Panc1 (cell line): ENCODE measurements around the gene ARL8A. TPM values are rescaled to one million over a fixed set of nuclear protein-coding genes. Genes with fewer than 3 reads are reported as not detected.

Source experiments
- ATAC-seq: fragments of 200-7000 bp; cut with Tn5 transposase; 2 replicates; pipeline ENCODE4 v1.9.1; 2020; ENCODE audit warnings: mild to moderate bottlenecking, moderate library complexity
- BruUV-seq: library from RNA; stranded (reverse); fragments of 400-500 nt; replicated peaks from 2 replicates; lab custom pipeline; 2021; lab: Mats Ljungman, UMichigan
- CTCF ChIA-PET: fragments of 300-600 bp; sonication (Branson Sonifier 250); formaldehyde crosslinking; loops from one replicate; lab custom pipeline; 2022; ENCODE audit warnings: antibody characterized with exemption; lab: Charles Lee
- POLR2A ChIA-PET: fragments of 300-600 bp; sonication (Branson Sonifier 250); formaldehyde crosslinking; loops from one replicate; lab custom pipeline; 2022; ENCODE audit warnings: antibody characterized with exemption; lab: Charles Lee
- DNase-seq: peaks from one replicate; pipeline ENCODE4 v3.0.0-alpha.2; 2010; ENCODE audit warnings: low read depth, low spot score
- H3K27ac ChIP-seq: 2 replicates; pipeline ENCODE4 v1.5.1; 2011; ENCODE audit warnings: mild to moderate bottlenecking, low read length, inconsistent platforms
- H3K27me3 ChIP-seq: fragments of 200-500 bp; sonication (Bioruptor generic); 2 replicates; pipeline ENCODE4 v1.6.0; 2014; ENCODE audit warnings: low read length, inconsistent platforms; ENCODE audit not compliant: control insufficient read depth, insufficient read depth
- H3K36me3 ChIP-seq: fragments of 200-500 bp; sonication (Bioruptor generic); 2 replicates; pipeline ENCODE4 v1.5.1; 2014; ENCODE audit warnings: inconsistent platforms, mild to moderate bottlenecking, low read length, moderate library complexity; ENCODE audit not compliant: control insufficient read depth, insufficient read depth
- H3K4me1 ChIP-seq: 2 replicates; pipeline ENCODE4 v1.5.1; 2011; ENCODE audit warnings: inconsistent platforms, mild to moderate bottlenecking, low read length, moderate library complexity; ENCODE audit not compliant: control insufficient read depth, insufficient read depth
- H3K4me3 ChIP-seq, 2 experiments: 2 replicates each; pipeline ENCODE4 v1.5.1; 2011 to 2012; ENCODE audit warnings: low read depth in 2 of 2, low read length in 2 of 2, mild to moderate bottlenecking in 2 of 2, inconsistent platforms in 1 of 2, moderate library complexity in 1 of 2
- H3K9me3 ChIP-seq: fragments of 200-500 bp; sonication (Bioruptor generic); 2 replicates; pipeline ENCODE4 v1.5.1; 2014; ENCODE audit warnings: low read depth, mild to moderate bottlenecking, inconsistent platforms, low read length, moderate library complexity; ENCODE audit not compliant: control insufficient read depth, insufficient read depth
- POLR2AphosphoS5 ChIP-seq: IDR thresholded peaks from 2 replicates; pipeline ENCODE4 v1.6.1; 2012; ENCODE audit warnings: mild to moderate bottlenecking, low read depth, low read length, moderate library complexity
- SIN3A ChIP-seq: IDR thresholded peaks from 2 replicates; pipeline ENCODE4 v1.6.1; 2012; ENCODE audit warnings: low read depth, mild to moderate bottlenecking, low read length, moderate library complexity, borderline replicate concordance; ENCODE audit not compliant: insufficient read depth
- TCF7L2 ChIP-seq: IDR thresholded peaks from 2 replicates; pipeline ENCODE4 v1.6.1; 2011; ENCODE audit warnings: mild to moderate bottlenecking, low read depth, low read length, inconsistent platforms
- in situ Hi-C: cut with HindIII; loops from 2 replicates; pipeline ENCODE4 v1.10.0; 2016; ENCODE audit warnings: low sequenced_read_pairs, low pct_unique_long_range_greater_than_20kb
- intact Hi-C: fragments of 100-400 bp; cut with micrococcal nuclease; formaldehyde crosslinking; loops from one replicate; pipeline ENCODE4 v1.10.0; 2022; ENCODE audit not compliant: unreplicated experiment
- total RNA-seq: library from RNA; stranded (reverse); gene quantifications from one replicate; pipeline ENCODE4 v1.2.1, GENCODE V29; 2021; ENCODE audit not compliant: unreplicated experiment
- TF ChIP-seq, protein P1 (sequence below), 2 experiments: IDR thresholded peaks; 2 replicates each; pipeline ENCODE4 v1.6.1; 2011 to 2012; ENCODE audit warnings: low read depth in 2 of 2, control low read depth in 1 of 2, low read length in 1 of 2, mild to moderate bottlenecking in 1 of 2, moderate library complexity in 1 of 2; ENCODE audit not compliant: insufficient read depth in 1 of 2
- TF ChIP-seq, protein P2 (sequence below): fragments of 450-650 bp; IDR thresholded peaks from 2 replicates; pipeline ENCODE4 v1.5.1; 2017; ENCODE audit warnings: mild to moderate bottlenecking

The ARL8A gene
- total RNA-seq, 1 experiment from 2014 or later = 62.6 TPM

DNA sequence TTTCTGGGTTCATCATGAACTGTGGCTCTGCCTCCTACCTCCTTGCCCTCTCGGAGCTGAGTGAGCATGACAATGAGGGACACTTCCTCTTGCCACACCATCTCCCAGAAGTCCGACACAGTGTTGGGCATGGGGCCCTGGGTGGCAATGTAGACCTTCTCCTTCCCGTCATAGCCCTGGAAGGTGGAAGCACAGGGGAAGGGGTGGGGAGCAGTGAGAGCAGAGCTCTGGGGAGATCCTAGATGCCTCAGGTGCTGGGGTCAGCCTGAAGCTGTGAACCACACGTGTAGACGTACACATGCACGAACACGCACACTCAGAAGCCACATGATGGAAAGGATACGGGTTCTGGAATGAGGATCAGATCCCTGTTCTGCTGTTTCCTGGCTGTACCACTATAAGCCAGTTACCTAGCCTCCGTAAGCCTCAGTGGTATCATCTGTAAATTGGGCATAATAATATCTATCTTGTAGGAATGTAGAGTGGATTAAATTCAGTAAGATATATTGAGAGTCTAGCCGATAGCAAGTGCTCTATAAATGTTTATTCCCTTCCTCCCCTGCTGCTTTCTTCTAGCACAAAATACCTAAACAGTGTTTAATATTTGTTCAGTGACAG is 9.7 kb upstream of the ARL8A start:
- H3K36me3 ChIP-seq = no peaks in the 10 kb centered on the region
- H3K27ac ChIP-seq = no peak overlapping the region
- TF ChIP-seq TCF7L2 (no peak), POLR2AphosphoS5 (no peak), SIN3A (no peak)
- TF ChIP-seq, protein P1, sequence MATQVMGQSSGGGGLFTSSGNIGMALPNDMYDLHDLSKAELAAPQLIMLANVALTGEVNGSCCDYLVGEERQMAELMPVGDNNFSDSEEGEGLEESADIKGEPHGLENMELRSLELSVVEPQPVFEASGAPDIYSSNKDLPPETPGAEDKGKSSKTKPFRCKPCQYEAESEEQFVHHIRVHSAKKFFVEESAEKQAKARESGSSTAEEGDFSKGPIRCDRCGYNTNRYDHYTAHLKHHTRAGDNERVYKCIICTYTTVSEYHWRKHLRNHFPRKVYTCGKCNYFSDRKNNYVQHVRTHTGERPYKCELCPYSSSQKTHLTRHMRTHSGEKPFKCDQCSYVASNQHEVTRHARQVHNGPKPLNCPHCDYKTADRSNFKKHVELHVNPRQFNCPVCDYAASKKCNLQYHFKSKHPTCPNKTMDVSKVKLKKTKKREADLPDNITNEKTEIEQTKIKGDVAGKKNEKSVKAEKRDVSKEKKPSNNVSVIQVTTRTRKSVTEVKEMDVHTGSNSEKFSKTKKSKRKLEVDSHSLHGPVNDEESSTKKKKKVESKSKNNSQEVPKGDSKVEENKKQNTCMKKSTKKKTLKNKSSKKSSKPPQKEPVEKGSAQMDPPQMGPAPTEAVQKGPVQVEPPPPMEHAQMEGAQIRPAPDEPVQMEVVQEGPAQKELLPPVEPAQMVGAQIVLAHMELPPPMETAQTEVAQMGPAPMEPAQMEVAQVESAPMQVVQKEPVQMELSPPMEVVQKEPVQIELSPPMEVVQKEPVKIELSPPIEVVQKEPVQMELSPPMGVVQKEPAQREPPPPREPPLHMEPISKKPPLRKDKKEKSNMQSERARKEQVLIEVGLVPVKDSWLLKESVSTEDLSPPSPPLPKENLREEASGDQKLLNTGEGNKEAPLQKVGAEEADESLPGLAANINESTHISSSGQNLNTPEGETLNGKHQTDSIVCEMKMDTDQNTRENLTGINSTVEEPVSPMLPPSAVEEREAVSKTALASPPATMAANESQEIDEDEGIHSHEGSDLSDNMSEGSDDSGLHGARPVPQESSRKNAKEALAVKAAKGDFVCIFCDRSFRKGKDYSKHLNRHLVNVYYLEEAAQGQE (IDR thresholded peaks at IDR 0.05; ENCODE audit: insufficient read depth in 1 of 2, low read depth in 2 of 2, low read length in 1 of 2) = no peak
- TF ChIP-seq, protein P2, sequence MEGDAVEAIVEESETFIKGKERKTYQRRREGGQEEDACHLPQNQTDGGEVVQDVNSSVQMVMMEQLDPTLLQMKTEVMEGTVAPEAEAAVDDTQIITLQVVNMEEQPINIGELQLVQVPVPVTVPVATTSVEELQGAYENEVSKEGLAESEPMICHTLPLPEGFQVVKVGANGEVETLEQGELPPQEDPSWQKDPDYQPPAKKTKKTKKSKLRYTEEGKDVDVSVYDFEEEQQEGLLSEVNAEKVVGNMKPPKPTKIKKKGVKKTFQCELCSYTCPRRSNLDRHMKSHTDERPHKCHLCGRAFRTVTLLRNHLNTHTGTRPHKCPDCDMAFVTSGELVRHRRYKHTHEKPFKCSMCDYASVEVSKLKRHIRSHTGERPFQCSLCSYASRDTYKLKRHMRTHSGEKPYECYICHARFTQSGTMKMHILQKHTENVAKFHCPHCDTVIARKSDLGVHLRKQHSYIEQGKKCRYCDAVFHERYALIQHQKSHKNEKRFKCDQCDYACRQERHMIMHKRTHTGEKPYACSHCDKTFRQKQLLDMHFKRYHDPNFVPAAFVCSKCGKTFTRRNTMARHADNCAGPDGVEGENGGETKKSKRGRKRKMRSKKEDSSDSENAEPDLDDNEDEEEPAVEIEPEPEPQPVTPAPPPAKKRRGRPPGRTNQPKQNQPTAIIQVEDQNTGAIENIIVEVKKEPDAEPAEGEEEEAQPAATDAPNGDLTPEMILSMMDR = no peak
- in situ Hi-C loops (no loop called here), intact Hi-C loops (no loop called here)
- BruUV-seq = no TSS peak
- no peak for ATAC-seq
- H3K9me3 ChIP-seq = no peaks in the 10 kb centered on the region
- ChIA-PET POLR2A (interaction anchor here (0.6 kb wide), 1 partner anchor 565 kb away, joined by 4 read pairs; no protein-coding TSS in a partner anchor), CTCF (interaction anchor here (0.9 to 1.1 kb wide), 3 partner anchors 33 to 188 kb away, joined by 3 to 4 read pairs (median 3); partner anchors contain the start of gene UBE2T)
- no peaks in the 10 kb centered on the region for H3K27me3 ChIP-seq
- DNase-seq = no peak
- no peak overlapping the region for H3K4me3 ChIP-seq
- H3K4me1 ChIP-seq = peaks cover 3% of the 10 kb centered on the region; the same call in 1 of the 2 replicates

DNA sequence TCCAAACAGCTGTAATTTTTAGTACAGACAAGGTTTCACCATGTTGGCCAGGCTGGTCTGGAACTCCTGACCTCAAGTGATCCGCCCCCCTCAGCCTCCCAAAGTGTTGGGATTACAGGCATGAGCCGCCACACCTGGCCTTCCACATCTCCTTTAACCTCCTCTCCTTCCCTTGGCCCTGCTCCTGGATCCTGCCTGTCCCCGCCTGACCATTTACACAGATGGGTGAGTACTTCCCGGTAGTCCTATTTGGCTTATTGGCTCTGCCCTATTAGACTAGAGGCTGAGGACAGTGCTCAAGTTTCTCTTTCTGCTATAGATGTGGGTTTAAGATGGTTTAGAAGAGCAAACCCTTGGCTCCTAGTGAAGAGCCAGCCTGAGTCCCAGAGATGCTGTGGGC is 8.7 kb upstream of the ARL8A start:
- intact Hi-C loops (no loop called here), in situ Hi-C loops (no loop called here)
- H3K27me3 ChIP-seq = no peaks in the 10 kb centered on the region
- no peak overlapping the region for H3K4me3 ChIP-seq
- POLR2A ChIA-PET = no interaction called here
- TF ChIP-seq TCF7L2 = no peak
- TF ChIP-seq, protein P2 = no peak
- no peak for TF ChIP-seq SIN3A
- TF ChIP-seq, protein P1 (IDR thresholded peaks at IDR 0.05; ENCODE audit: insufficient read depth in 1 of 2, low read depth in 2 of 2, low read length in 1 of 2) = no peak
- no peak for TF ChIP-seq POLR2AphosphoS5
- DNase-seq = no peak
- no TSS peak for BruUV-seq
- no peaks in the 10 kb centered on the region for H3K9me3 ChIP-seq
- no peak overlapping the region for H3K27ac ChIP-seq
- H3K4me1 ChIP-seq = peaks cover 3% of the 10 kb centered on the region; the same call in 1 of the 2 replicates
- H3K36me3 ChIP-seq = no peaks in the 10 kb centered on the region
- CTCF ChIA-PET = no interaction called here
- no peak for ATAC-seq
